ENCODE measurements around the gene ABCB1. TPM values are rescaled to one million over a fixed set of nuclear protein-coding genes. Genes with fewer than 3 reads are reported as not detected.

Gene ABCB1
- total and polyA plus RNA-seq, 2 donors (not counting 3 experiments of a cell fraction or from before 2014, with no cell fraction given) = 7.1 to 7.5 TPM

DNA sequence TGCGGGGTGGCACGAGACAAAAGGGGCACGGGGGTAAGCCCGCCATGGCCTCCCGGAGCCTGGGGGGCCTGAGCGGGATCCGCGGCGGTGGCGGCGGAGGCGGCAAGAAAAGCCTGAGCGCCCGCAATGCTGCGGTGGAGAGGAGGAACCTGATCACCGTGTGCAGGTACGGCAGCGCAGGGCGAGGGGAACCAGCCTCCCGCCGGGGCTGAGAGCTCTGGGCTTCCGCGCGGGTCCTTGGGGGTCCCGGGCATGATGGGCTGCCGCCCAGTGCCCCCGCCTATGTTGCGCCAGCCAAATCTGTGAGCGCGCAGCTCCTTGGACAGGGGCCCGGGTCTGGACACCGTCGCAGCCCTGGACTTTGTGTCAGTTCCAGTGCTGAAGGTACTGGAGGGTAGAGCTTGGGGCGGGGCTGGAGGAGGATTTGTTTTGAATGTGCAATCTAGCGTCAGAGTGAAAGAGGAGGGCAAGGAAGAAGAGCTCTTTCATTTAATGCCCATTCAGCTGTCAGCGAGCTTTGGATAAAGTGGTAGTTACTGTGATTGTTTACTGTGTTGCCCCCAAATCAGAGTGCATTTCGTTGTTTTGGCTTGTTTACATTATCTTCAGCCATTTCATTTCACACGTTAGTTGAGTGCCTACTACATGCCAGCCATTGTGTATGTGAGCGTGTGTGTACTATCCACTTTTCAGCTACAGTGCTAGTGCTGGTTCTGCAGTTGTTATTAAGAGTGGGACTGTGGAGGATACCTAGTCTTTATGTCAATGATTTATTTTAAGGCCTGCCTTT lies 28.3 kb upstream of the ABCB1 start:
- peak; percentile 13 for DNase-seq (ENCODE audit: low read depth, low spot score)
- CTCF ChIA-PET = interaction anchor here (0.7 to 1.3 kb wide), 4 partner anchors 56 to 483 kb away, joined by 3 to 4 read pairs (median 4); no protein-coding TSS in a partner anchor
- Histone ChIP-seq H3K79me2 (ENCODE audit: control insufficient read depth, insufficient read depth, low read length) (no peaks in the 10 kb centered on the region), H4K20me1 (replicated peaks; ENCODE audit: control insufficient read depth, extremely low read depth, insufficient read depth, low read length) (no peaks in the 10 kb centered on the region), H3K27me3 (ENCODE audit: control insufficient read depth in 2 of 2, insufficient read depth in 2 of 2, low read length in 2 of 2) (peaks cover 0 to 2% of the 10 kb centered on the region in 2 experiments), H3K4me3 (replicated peaks in 1 of 3; ENCODE audit: insufficient read depth in 1 of 3, low read depth in 1 of 3, low read length in 3 of 3) (peak overlapping the region; percentile 44 to 53 (median 49)), H3K9me1 (replicated peaks; ENCODE audit: control insufficient read depth, extremely low read depth, insufficient read depth, low read length) (no peaks in the 10 kb centered on the region), H3K9me3 (replicated peaks; ENCODE audit: control insufficient read depth, insufficient read depth, low read length) (no peaks in the 10 kb centered on the region), H3K9ac (replicated peaks; ENCODE audit: extremely low read depth, insufficient read depth, low read length) (no peak overlapping the region), H3K4me1 (ENCODE audit: control insufficient read depth, extremely low read depth, insufficient read depth, low read length) (peaks cover 4% of the 10 kb centered on the region), H3K4me2 (ENCODE audit: insufficient read depth, low read length) (peak overlapping the region; percentile 87), H3K27ac (ENCODE audit: insufficient read depth, low read depth, low read length) (no peak overlapping the region), H3K36me3 (ENCODE audit: control insufficient read depth in 2 of 2, extremely low read depth in 1 of 2, insufficient read depth in 2 of 2, low read length in 2 of 2) (no peaks in the 10 kb centered on the region), H2AFZ (ENCODE audit: low read depth, low read length) (peak overlapping the region; percentile 68)
- POLR2A ChIA-PET = no interaction called here
- intact Hi-C loops (cut with micrococcal nuclease) = loop anchor here (5.0 to 10.0 kb wide), 5 partner anchors 83 to 588 kb away; partner anchors contain the start of genes DBF4 and SLC25A40
- no peak for FAIRE-seq
- dilution Hi-C loops (cut with MboI; ENCODE audit: extremely low pct_ligation_motif_present, low sequenced_read_pairs) = no loop called here
- no TSS peak for BruUV-seq (replicated peaks)
- TF ChIP-seq EZH2 (IDR thresholded peaks at IDR 0.05; ENCODE audit: borderline replicate concordance, low read depth, low read length, severe bottlenecking) (no peak), POLR2AphosphoS5 (IDR thresholded peaks at IDR 0.05; ENCODE audit: insufficient read depth, low read depth, low read length) (no peak), JUN (IDR thresholded peaks at IDR 0.05; ENCODE audit: borderline replicate concordance, insufficient read depth, insufficient read length, low read depth) (no peak), MYC (IDR thresholded peaks at IDR 0.05; ENCODE audit: low read depth, low read length) (no peak), POLR2A (IDR thresholded peaks at IDR 0.05; ENCODE audit: low read depth, low read length) (no peak)
- TF ChIP-seq, protein P1, sequence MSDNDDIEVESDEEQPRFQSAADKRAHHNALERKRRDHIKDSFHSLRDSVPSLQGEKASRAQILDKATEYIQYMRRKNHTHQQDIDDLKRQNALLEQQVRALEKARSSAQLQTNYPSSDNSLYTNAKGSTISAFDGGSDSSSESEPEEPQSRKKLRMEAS (IDR thresholded peaks at IDR 0.05; ENCODE audit: insufficient read depth, insufficient read length) = no peak
- TF ChIP-seq, protein P2, sequence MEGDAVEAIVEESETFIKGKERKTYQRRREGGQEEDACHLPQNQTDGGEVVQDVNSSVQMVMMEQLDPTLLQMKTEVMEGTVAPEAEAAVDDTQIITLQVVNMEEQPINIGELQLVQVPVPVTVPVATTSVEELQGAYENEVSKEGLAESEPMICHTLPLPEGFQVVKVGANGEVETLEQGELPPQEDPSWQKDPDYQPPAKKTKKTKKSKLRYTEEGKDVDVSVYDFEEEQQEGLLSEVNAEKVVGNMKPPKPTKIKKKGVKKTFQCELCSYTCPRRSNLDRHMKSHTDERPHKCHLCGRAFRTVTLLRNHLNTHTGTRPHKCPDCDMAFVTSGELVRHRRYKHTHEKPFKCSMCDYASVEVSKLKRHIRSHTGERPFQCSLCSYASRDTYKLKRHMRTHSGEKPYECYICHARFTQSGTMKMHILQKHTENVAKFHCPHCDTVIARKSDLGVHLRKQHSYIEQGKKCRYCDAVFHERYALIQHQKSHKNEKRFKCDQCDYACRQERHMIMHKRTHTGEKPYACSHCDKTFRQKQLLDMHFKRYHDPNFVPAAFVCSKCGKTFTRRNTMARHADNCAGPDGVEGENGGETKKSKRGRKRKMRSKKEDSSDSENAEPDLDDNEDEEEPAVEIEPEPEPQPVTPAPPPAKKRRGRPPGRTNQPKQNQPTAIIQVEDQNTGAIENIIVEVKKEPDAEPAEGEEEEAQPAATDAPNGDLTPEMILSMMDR (IDR thresholded peaks at IDR 0.05; ENCODE audit: extremely low read depth in 1 of 2, insufficient read depth in 1 of 2, low read depth in 1 of 2, low read length in 2 of 2) = no peak
